GM10266 (cell line): ENCODE data around the gene XRRA1.

ENCODE experiments used
- DNase-seq: peaks from one replicate; pipeline ENCODE4 v3.0.0; 2012; ENCODE audit errors: extremely low spot score
- TF ChIP-seq, protein P1 (sequence below): IDR thresholded peaks from 2 replicates; pipeline ENCODE4 v1.5.1; 2012; ENCODE audit warnings: mild to moderate bottlenecking, low read depth; ENCODE audit not compliant: control insufficient read depth, insufficient read depth; ENCODE audit errors: missing control alignments

XRRA1 gene

DNA sequence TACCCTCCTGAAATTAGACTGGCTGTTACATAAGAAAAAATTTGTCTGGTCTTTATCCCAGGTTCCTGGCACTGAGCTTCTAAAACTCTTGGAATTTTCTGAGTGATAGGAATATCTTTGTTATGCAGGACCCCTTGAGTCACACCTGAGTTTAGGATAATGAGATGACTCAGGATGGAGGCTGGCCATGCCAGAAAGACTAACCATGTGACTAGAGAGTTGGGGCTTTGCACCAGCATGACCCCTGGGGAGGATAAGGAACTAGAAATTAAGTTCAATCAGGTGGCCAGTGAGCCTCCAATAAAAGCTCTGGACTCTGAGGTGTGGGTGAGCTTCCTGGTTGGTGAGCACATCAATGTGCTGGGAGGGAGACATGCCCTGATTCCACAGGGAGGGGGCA lies 88.1 kb downstream of the XRRA1 start:
- no peak for DNase-seq
- TF ChIP-seq, protein P1, sequence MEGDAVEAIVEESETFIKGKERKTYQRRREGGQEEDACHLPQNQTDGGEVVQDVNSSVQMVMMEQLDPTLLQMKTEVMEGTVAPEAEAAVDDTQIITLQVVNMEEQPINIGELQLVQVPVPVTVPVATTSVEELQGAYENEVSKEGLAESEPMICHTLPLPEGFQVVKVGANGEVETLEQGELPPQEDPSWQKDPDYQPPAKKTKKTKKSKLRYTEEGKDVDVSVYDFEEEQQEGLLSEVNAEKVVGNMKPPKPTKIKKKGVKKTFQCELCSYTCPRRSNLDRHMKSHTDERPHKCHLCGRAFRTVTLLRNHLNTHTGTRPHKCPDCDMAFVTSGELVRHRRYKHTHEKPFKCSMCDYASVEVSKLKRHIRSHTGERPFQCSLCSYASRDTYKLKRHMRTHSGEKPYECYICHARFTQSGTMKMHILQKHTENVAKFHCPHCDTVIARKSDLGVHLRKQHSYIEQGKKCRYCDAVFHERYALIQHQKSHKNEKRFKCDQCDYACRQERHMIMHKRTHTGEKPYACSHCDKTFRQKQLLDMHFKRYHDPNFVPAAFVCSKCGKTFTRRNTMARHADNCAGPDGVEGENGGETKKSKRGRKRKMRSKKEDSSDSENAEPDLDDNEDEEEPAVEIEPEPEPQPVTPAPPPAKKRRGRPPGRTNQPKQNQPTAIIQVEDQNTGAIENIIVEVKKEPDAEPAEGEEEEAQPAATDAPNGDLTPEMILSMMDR: no peak

DNA sequence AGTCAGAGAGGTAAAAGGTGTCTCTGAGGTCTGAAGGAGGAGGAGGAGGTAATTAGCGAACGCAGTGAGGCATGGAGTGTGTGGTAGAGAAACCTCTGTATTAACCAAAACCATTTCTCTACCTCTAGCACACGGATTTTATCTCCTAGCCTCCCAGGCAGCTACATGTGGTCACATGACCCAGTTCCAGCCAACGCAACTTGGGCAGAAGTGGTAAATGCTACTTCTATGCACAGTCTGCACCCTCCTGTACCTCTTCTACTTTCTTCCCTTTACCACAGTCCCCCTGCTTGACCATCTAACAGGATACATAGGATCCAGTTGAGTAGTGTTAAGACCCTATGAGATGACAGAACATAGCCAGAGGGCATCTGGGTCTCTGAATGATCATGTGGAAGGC lies 95.7 kb downstream of the XRRA1 start:
- TF ChIP-seq, protein P1: no peak
- no peak for DNase-seq

DNA sequence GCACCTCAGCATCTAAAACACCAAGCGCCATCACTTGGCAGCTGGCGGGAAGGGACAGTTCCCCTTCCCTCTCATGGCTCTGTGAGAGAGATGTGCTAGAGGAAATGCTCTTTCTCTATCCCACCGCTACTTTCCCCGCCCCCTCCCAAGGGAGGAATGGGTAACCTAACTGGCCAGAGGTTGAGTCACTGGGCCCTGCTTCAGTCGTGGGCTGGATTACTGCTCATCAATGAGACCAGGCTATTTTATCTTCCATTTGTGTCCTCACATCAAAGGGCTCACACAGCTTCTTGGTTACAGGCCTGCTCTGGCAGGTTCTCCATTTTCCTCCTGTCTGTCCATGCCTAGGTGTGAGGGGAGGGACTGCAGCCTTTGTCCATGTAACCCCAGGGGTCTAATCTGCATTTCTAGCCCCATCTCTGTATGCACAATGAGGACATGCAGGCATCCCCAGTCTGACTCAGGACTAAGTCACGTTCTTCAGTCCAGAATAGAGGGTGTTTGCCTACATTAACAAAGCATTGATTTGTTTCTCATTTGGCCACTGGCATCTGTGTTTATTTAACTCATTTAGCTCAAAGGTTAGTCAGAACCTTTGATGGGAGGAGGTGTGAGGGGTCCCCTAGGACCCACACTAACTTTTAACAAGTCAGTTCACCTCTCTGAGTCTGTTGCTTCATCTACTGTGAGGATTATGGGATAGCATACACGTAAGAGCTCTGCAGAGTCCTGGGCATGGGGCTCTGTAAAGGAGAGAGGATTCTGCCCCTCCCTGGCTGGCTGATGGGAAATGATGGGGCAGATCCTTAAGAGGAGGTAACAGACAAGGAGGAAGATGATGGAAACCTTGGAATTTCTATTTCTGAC lies 99.1 kb downstream of the XRRA1 start:
- DNase-seq: no peak
- TF ChIP-seq, protein P1: no peak

DNA sequence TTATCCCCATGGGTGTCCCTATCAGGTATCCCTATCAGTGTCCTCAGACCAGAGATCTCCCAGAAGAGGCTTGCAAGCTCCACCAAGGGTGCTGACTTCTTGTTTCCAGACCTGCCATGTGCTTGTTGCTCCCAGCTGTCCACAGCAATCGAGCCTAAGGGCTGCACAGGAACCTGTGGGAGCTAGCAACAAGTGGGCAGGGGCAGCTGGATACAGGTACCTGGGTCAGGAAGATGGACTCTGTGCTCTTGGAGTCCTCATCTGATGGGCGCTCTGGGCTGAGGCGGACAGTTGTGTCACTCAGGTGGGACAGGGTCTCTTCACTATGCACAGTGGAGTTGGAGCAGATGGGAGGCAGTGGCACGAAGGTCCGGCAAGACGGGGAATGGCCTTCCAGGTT lies 101.0 kb downstream of the XRRA1 start:
- TF ChIP-seq, protein P1: no peak
- no peak for DNase-seq

DNA sequence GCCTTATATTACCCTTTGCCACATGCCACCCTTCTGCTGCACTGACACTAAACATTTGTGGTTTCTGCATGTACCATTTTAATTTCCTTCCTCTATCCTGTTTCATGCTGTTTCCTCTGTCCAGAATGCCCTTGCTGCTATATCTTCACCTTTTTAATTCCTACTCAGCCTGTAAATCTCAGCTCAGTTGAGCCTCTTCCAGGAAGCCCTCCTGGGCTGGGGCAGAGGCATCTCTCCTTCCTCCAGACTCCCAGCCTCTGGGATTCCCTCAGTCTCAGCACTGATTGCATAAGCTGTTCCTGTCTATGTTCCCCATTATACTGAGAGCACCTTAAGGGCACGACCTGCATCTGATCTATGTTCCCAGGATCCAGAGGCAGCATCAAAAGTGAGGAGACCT lies 101.5 kb downstream of the XRRA1 start:
- DNase-seq: no peak
- TF ChIP-seq, protein P1: no peak

DNA sequence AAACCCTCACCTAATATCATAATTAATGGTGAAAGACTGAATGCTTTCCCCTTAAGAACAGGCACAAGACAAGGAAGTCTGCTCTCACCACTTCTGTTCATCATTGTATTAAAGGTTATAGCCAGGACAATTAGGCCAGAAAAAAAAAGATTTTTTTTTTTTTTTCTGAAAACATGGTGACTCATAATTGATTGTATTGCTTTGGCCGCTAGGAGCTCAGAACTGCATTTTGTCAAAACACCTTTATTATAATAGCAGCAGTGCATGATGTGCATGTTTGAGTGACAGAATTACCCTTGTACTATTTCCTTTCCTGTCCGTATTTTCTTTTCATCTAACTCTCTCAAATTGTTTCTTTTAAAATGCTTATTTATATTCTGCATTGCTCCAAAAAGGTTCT lies 102.1 kb downstream of the XRRA1 start:
- TF ChIP-seq, protein P1: no peak

DNA sequence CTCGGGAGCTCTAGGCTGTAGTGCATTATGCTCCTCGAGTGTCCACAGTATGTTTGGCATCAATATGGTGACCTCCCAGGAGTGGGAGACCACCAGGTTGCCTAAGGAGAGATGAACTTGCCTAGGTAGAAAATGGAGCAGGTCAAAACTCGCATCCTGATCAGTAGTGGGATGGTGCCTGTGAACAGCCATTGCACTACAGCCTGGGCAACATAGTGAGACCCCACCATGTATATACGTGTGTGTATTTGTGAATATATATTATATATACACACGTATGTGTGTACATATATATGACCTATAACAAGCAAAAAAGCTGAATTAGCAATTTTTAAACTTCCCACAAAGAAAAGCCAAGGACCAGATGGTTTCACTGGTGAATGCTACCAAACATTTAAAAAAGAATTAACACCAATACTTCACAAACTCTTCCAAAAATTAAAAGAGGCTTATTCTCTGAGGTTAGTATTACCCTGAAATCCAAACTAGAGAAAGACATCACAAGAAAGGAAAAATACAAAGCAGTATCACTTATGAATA lies 102.8 kb downstream of the XRRA1 start:
- no peak for DNase-seq
- TF ChIP-seq, protein P1: no peak

More for the DNA sequence above, 102.1 kb downstream of the XRRA1 start:
- DNase-seq: no peak
